Stimulated activated memory B cell treated with anti-CD40 and anti-IgM and Interleukin-4, amounts not matched to agents 10 μg/mL and 1 μg/mL and 100 μg/mL, for 72 hours (primary cell): ENCODE results near the gene PIK3R6.
"Not testable (repeated sequence)": the region's sequence is repeated elsewhere in the genome, so short reads cannot be mapped to it uniquely, and the experiment has no call there.

Experiments used
- ATAC-seq: fragments of 150-1000 bp; cut with Tn5 transposase; 2 replicates; pipeline ENCODE4 v1.10.0; 2021
- H3K27ac Mint-ChIP-seq: one replicate; pipeline ENCODE4 v1.8.0; 2022; ENCODE audit warnings: mild to moderate bottlenecking, mixed read lengths
- H3K27me3 Mint-ChIP-seq: one replicate; pipeline ENCODE4 v1.8.0; 2022; ENCODE audit warnings: mixed read lengths
- H3K36me3 Mint-ChIP-seq: one replicate; pipeline ENCODE4 v1.8.0; 2022; ENCODE audit warnings: mixed read lengths
- H3K4me1 Mint-ChIP-seq: one replicate; pipeline ENCODE4 v1.8.0; 2022; ENCODE audit warnings: mixed read lengths
- H3K4me3 Mint-ChIP-seq: one replicate; pipeline ENCODE4 v1.8.0; 2022; ENCODE audit warnings: mild to moderate bottlenecking, moderate library complexity, mixed read lengths
- H3K9me3 Mint-ChIP-seq: one replicate; pipeline ENCODE4 v1.8.0; 2022; ENCODE audit warnings: mixed read lengths

The PIK3R6 gene

DNA sequence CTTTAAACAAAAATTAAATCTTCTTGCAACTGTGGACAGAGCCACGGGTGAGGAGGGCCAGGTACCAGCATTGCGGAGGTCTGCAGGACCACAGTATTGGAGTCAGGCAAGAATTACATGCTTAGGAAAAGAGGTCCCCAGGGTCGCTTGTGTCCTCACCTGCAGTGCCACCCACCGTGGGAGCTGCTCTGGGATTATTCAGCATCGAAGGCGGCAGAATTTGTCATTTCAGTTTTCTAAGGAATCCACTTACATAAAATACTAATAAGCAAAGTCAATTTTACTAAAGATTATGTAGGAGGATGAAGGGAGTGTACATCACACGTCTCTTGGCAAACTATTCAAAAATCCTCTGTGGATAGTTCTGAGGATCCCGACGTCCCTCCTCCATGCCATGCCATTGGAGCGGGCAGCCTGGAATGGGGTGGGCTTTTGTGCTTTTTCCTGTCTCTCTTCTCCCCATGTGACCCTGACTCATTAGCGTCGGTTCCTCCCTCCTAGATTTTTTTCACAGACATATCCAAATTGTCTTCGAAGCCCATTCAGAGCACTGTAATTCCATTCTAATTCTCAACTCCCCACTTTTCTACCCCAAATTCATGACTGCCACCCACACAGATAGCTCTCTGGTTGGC is 3.0 kb upstream of the PIK3R6 start:
- Mint-ChIP-seq H3K9me3 (no peaks in the 10 kb centered on the region), H3K4me3 (no peak overlapping the region), H3K27me3 (no peaks in the 10 kb centered on the region), H3K27ac (no peak overlapping the region), H3K4me1 (peaks cover 43% of the 10 kb centered on the region), H3K36me3 (no peaks in the 10 kb centered on the region)
- ATAC-seq = no peak

DNA sequence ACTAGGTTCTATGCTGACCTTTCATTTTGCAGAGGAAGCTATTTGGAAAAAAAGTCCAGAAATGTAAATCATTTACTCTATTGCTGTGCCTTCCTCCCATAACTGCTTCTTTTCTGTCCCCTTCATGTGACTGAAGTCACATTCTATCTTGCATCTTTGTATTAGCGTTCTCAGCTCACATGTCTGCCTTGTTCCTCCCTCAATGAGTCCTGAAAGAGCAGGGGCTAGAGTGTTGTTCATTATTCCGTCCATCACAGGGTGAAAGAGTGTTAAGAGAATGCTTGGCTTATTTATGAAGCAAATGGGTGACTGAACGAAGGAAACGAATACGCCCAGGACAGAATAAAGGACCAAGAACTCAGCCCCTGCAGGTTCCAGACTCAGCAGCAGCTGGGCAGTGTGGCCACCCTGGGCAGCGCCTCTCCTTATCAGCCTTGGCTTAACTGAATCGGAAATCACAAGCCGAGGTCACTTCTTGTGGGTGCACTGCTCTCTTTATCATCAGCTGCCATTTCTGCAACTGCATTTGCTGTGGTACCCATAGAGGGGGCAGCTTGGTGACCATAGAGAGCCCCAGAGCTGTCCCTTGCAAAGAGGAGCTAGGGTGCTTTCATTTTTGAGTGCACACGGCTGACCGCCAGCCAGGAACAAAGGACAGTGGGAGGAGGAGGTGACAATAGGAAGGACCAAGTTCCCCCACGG is 1.8 kb upstream of the PIK3R6 start:
- peak overlapping the region; percentile 73 for H3K27ac Mint-ChIP-seq
- peaks cover 54% of the 10 kb centered on the region for H3K4me1 Mint-ChIP-seq
- ATAC-seq = no peak
- no peak overlapping the region for H3K4me3 Mint-ChIP-seq
- no peaks in the 10 kb centered on the region for H3K9me3 Mint-ChIP-seq
- no peaks in the 10 kb centered on the region for H3K27me3 Mint-ChIP-seq
- H3K36me3 Mint-ChIP-seq = no peaks in the 10 kb centered on the region

DNA sequence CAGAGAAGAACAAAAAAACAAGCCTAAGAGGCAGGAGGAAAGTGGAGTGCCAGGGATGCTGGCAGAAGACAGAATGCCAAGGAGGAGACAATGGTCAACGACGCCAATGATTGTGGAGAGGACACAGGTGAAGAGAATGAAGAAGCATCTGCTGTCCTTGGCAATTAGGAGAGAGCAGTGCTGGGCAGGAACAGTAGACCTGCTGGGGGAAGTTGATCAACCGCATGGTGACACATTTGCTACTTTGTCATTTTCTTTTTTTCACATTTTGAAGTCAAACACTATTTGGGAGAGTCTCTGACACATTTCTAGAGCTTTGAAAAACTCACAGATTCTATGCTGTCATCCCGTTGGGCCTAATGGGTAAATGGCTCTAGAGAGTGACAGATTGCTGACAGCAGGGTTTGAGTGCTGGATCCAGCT is 1.1 kb upstream of the PIK3R6 start:
- no peak overlapping the region for H3K4me3 Mint-ChIP-seq
- H3K27me3 Mint-ChIP-seq = no peaks in the 10 kb centered on the region
- H3K27ac Mint-ChIP-seq = peak overlapping the region; percentile 73
- peaks cover 6% of the 10 kb centered on the region for H3K36me3 Mint-ChIP-seq
- ATAC-seq = peak; percentile 67
- H3K4me1 Mint-ChIP-seq = peaks cover 47% of the 10 kb centered on the region
- H3K9me3 Mint-ChIP-seq = no peaks in the 10 kb centered on the region

DNA sequence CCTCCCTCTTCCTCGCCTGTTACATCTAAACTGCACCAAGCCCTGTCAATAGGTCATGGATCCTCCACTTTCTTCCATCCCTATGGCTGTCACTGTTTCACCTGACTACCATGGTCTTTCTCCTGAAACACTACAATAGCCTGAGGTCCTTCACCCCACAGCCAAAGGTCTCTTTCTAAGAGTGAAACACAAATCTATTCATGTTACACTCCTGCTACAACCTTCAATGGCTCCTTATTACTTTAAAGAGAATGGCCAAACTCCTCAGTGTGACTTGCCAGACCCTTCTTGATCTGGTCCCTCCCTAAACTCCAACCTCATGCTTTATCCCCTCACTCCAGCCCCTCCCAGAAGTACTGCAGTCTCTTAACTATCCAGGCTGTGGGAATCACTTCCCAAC is 618 bp upstream of the PIK3R6 start:
- Mint-ChIP-seq H3K4me3 (peak overlapping the region; percentile 81), H3K4me1 (peaks cover 46% of the 10 kb centered on the region), H3K9me3 (no peaks in the 10 kb centered on the region), H3K27ac (peak overlapping the region; percentile 73), H3K27me3 (no peaks in the 10 kb centered on the region), H3K36me3 (peaks cover 11% of the 10 kb centered on the region)
- no peak for ATAC-seq

DNA sequence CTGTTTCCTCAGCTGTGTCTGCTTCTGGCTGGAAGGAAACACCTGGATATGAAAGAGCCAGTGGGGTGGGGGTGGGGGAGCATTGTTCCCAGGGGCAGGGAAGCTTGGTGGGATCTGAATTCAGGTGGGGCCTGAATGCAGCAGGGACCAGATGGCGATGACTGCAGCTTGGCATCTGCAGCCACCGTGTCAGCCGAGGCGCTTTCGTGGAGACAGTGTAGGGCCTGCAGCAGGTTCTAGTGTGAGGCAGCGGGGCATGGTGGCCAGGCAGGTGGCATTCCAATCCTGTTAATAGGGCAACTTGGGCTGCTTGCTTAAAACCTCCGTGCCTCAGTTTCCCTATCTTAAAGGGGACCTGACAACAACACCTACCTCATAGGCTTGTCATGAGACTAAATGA is 1.7 kb downstream of the PIK3R6 start:
- no peak overlapping the region for H3K4me3 Mint-ChIP-seq
- H3K36me3 Mint-ChIP-seq = peaks cover 11% of the 10 kb centered on the region
- H3K4me1 Mint-ChIP-seq = peaks cover 46% of the 10 kb centered on the region
- no peak overlapping the region for H3K27ac Mint-ChIP-seq
- ATAC-seq = no peak
- no peaks in the 10 kb centered on the region for H3K9me3 Mint-ChIP-seq
- H3K27me3 Mint-ChIP-seq = no peaks in the 10 kb centered on the region

DNA sequence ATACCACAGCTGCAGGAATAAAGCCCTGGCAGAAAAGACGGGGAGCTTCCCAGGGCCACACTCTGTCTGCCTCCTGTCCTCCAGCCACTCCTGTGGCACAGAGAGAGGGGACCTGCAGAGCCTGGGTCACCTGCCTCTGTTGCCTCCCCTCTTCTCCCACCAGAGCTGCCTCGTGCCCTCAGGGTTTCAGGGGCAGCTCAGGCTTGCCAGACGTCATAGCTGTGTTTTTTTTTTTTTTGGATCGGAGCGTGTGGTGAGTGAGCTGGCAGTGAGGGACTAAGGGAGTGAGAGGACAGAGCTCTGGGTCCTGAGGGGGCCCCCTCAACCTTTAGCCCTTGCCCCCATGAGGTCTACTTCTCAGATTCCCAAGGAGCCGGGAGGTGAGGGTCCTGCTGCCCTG is 2.1 kb downstream of the PIK3R6 start:
- Mint-ChIP-seq H3K4me3 (peak overlapping the region; percentile 19), H3K27ac (peak overlapping the region; percentile 16), H3K9me3 (no peaks in the 10 kb centered on the region), H3K36me3 (peaks cover 11% of the 10 kb centered on the region), H3K4me1 (peaks cover 46% of the 10 kb centered on the region), H3K27me3 (no peaks in the 10 kb centered on the region)
- no peak for ATAC-seq

DNA sequence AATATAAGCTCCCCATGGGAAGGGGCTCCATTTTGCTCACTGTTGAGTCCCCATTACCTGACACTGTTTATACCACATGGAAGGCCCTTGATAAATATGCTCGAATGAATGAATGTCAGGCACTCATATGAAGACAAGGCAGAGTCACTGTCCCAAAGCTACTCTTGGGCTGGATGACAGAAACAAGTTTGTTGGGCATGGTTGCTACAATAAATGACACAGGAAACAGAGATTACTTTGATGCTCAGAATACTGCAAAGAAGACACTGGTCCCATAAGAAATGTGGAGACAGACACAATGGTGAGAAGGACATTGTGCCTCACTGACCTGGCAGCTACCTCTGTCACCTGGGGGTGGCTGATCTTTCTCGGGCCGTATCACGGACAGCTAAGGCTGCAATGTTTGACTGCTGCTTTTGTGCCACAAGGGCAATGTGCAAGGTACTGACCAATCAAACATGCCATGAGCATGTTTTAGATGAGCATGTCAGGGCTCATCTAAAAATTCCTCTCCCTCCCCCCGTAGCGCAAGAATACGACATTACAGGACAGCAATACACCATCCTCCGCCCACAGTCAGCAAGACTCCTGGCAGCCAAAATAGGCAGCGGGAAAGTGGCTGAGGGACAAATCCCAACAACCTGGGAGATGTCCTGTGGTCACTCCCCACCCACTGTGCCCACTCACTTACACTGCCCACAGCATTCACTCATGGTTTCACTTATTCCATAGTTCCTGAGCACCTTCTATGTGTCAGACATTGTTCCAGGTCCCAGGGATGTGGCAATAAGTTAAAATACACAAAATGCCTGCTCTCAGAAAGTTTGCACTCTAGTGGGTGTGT is 5.0 kb downstream of the PIK3R6 start:
- no peak for ATAC-seq
- H3K4me3 Mint-ChIP-seq = no peak overlapping the region
- H3K27ac Mint-ChIP-seq = no peak overlapping the region
- H3K36me3 Mint-ChIP-seq = peaks cover 11% of the 10 kb centered on the region
- H3K9me3 Mint-ChIP-seq = no peaks in the 10 kb centered on the region
- H3K4me1 Mint-ChIP-seq = peaks cover 54% of the 10 kb centered on the region
- no peaks in the 10 kb centered on the region for H3K27me3 Mint-ChIP-seq

DNA sequence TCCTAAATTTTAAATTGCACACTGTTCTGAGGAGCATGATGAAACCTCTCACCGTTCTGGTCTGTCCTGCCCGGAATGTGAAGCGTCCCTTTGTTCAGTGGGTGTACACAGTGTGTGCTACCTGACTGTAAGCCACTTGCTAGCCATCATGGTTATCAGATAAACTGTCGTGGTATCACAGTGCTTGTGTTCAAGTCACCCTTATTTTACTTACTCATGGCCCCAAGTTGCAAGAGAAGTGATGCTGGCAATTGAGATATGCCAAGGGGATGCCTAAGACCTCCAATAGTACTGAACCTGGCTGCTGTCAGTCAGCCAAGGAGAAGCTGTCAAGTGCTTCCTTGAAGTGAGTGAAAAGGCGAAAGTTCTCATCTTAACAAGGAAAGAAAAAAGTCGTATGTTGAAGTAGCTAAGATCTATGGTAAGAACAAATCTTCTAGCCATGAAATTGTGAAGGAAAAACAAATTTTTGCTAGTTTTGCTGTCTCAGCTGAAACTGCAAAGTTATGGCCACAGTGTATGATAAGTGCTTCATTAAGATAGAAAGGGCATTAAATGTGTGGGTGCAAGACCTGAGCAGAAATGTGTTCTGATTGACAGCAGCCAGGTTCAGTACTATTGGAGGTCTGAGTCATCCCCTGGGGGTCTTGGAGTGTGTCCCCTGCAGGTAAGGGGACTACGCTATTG is 5.8 kb downstream of the PIK3R6 start:
- peaks cover 54% of the 10 kb centered on the region for H3K4me1 Mint-ChIP-seq

DNA sequence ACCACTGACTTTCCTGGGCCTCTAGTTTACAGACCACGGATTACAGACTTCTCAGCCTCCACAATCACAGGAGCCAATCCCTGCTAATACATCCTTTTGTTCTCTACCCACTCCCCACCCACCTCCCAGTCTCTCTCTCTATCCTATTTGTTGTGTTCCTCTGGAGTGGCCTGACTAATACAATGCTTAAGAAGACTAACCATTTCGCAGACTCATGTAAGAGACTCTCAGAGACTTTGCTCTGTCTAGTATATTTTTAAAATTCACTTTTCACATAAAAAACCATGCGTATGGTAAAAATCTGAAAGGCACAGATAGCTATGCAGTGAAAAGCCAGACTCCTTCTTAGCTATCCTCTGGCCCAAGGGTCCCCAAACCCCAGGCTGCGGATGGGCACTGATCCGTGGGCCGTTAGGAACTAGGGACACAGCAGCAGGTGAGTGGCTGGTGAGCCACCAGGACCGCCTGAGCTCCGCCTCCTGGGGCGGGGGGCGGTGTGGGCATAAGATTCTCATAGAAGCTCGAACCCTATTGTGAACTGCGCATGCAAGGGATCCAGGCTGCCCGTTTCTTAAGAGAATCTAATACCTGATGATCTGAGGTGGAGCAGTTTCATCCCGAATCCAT is 7.6 kb downstream of the PIK3R6 start:
- H3K9me3 Mint-ChIP-seq = no peaks in the 10 kb centered on the region
- no peak overlapping the region for H3K4me3 Mint-ChIP-seq
- peaks cover 53% of the 10 kb centered on the region for H3K4me1 Mint-ChIP-seq
- ATAC-seq = no peak
- H3K27me3 Mint-ChIP-seq = no peaks in the 10 kb centered on the region
- H3K27ac Mint-ChIP-seq = peak overlapping the region; percentile 88
- peaks cover 11% of the 10 kb centered on the region for H3K36me3 Mint-ChIP-seq

More for the DNA sequence above, 5.8 kb downstream of the PIK3R6 start:
- Mint-ChIP-seq H3K27me3 (no peaks in the 10 kb centered on the region), H3K4me3 (no peak overlapping the region), H3K9me3 (no peaks in the 10 kb centered on the region), H3K27ac (no peak overlapping the region), H3K36me3 (peaks cover 11% of the 10 kb centered on the region)
- no peak for ATAC-seq

DNA sequence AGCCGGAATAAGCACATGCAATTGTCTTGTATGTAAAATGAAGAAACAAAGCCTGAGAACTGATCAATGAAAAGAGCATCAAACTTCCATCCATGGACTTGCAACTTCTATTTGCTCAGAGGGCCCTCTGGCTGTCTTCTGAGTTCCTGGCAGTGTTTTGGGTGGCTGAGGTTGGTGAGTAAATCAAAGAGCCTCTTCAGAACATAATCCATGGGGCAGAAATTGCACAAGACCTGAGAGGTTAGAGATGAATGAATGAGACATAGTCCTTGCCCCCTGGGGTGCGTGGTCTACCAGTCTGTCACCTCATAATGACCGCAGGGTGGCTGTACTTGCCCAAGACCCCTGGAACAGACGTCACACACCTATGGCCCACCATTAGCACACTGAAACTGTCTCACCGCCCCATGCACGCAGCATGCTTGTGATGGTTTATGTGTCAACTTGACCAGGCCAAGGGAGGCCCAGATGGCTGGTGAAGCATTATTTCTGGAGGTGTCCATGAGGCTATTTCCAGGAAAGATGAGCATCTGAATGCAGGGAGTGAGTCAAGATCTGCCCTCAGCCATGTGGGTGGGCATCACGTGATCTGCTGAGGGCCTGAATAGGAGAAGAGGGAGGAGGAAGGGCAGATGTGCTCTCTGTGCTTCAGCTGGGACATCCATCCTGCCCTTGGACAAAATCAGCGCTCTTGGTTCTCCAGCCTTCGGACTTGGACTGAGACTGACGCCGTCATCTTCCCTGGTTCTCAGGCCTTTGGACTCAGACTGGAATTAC is 8.3 kb downstream of the PIK3R6 start:
- peak overlapping the region; percentile 88 for H3K27ac Mint-ChIP-seq
- no peaks in the 10 kb centered on the region for H3K27me3 Mint-ChIP-seq
- peak overlapping the region; percentile 60 for H3K4me3 Mint-ChIP-seq
- H3K4me1 Mint-ChIP-seq = peaks cover 47% of the 10 kb centered on the region
- ATAC-seq = peak; percentile 13
- H3K36me3 Mint-ChIP-seq = peaks cover 11% of the 10 kb centered on the region
- H3K9me3 Mint-ChIP-seq = no peaks in the 10 kb centered on the region

DNA sequence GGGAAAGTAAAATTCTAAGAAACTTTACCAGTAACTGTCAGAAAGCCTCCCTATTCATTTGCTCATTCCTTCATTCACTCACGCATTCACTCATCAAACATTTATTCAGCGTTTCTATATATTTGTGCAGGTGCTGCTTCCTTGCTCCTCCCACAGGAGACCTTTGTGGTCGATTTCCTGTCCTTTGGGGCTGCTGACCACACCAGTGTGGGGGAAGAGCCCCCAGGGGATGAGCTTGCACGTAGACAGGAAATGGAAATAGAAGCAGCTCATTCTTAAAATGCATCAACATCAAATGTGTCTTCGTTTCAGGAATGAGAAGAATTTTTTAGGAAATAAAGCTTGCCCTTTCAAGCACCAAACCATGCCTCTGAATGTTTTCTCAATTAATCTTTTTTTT is 9.6 kb downstream of the PIK3R6 start:
- peak; percentile 88 for ATAC-seq
- Mint-ChIP-seq H3K36me3 (no peaks in the 10 kb centered on the region), H3K27ac (peak overlapping the region; percentile 88), H3K27me3 (no peaks in the 10 kb centered on the region), H3K4me1 (peaks cover 47% of the 10 kb centered on the region), H3K9me3 (no peaks in the 10 kb centered on the region), H3K4me3 (peak overlapping the region; percentile 69)

DNA sequence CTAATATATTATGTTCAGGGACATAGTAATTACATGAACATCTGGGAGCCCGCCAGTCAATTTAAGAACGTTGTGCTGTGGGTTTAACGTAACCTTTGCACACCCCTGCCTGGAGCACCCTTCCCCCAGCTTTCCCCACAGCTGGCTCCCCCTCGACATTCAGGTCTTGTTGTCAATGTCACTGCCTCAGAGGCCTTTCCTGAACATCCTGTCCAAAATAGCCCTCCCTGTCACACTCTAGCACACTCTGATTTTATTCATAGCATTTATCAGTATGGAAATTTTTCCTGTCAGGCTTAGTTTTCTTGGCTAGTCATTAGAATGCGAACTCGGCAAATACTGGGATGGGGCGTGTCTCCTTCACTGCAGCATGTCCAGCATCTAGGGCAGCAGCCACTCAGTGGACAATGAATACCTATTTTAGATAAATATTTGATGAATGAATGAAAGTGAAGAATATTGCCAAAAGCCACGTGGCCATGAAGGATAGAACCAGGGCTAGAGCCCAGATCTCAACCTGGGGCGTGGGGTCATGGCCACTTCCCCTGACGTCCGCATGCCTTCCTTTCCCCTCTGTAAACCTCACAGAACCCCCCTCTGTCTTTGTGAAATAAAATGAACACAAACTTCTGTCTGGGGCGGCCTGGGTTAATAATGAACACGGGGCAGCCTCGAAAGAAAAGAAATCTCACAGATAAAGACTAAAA is 10.5 kb downstream of the PIK3R6 start:
- peak overlapping the region; percentile 88 for H3K27ac Mint-ChIP-seq
- ATAC-seq = no peak
- peak overlapping the region; percentile 69 for H3K4me3 Mint-ChIP-seq
- H3K36me3 Mint-ChIP-seq = no peaks in the 10 kb centered on the region
- no peaks in the 10 kb centered on the region for H3K27me3 Mint-ChIP-seq
- H3K4me1 Mint-ChIP-seq = peaks cover 49% of the 10 kb centered on the region
- H3K9me3 Mint-ChIP-seq = no peaks in the 10 kb centered on the region

DNA sequence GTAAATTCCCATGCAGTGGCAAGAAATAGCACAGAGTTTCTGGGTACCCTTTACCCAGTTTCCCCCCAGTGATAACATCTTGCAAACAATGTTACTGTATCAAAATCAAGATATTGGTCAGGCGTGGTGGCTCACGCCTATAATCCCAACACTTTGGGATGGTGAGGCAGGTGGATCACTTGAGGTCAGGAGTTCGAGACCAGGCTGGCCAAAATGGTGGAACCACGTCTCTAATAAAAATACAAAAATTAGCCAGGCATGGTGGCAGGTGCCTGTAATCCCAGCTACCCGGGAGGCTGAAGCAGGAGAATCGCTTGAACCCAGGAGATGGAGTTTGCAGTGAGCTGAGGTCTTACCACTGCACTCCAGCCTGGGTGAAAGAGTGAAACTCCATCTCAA is 11.3 kb downstream of the PIK3R6 start:
- Mint-ChIP-seq H3K27ac (peak overlapping the region; percentile 88), H3K4me3 (peak overlapping the region; percentile 52), H3K4me1 (peaks cover 57% of the 10 kb centered on the region)
- not testable (repeated sequence) for ATAC-seq, H3K9me3 Mint-ChIP-seq, H3K27me3 Mint-ChIP-seq, H3K36me3 Mint-ChIP-seq
